ENCODE data around the gene REEP3.
"Not testable (repeated sequence)": the region's sequence is repeated elsewhere in the genome, so short reads cannot be mapped to it uniquely, and the experiment has no call there.

Gene REEP3

GRCh38 chr10:63631991-63632390, 110.8 kb downstream of the REEP3 start:
- DNase-seq: no peak

- DNase-seq: peak; percentile 34
Observed at GRCh38 chr10:63633677-63634487, 112.7 kb downstream of the REEP3 start.

DNA sequence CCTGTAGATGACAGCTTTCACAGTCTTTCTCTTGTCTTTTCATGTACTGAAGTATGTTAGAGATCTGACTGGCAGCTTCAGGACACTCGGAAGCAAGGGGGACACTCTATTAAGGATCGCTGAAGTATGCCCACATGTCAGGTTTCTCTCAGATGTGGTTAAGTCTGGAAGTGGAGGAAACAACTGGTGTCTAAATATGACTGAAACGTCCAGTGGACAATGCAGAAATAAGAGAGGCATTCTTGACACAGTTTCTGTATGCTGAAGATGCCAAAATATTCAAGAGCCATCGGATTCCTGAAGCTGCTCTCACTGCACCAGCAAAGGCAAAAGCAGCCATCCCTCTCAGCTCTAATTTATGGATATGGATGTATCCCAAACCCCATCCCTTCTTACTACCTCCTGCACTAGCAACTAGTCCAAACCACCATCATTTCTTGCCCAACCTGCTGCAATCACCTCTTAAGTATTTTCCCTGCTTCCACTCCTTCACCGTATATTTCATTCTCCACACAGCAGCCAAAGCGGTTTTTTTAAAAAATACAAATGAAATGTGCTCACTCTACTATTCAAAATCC, 113.4 kb downstream of the REEP3 start:
- DNase-seq: no peak

GRCh38 chr10:63636812-63637211, 115.6 kb downstream of the REEP3 start:
- no peak for DNase-seq

DNA sequence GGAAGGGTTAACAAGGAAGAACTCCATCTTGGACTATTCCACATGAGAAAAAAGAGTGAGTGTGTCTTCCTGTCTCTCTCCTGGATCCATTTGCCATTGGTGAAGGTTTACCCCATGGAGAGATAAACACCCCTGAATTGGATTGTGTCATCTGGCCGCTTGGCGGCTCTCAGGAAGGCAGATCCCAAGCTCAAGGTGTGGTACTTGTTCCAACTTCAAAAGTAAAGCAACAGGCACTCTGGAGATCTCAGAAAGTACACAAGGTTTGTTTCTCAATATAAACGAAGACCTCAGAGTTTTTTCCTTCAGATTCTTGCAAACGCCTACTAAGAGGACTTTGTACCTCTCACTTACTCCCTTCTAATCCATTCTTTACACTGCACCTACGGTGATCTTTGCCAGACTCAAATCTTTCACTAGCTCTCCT, 116.7 kb downstream of the REEP3 start:
- no peak for DNase-seq

DNA sequence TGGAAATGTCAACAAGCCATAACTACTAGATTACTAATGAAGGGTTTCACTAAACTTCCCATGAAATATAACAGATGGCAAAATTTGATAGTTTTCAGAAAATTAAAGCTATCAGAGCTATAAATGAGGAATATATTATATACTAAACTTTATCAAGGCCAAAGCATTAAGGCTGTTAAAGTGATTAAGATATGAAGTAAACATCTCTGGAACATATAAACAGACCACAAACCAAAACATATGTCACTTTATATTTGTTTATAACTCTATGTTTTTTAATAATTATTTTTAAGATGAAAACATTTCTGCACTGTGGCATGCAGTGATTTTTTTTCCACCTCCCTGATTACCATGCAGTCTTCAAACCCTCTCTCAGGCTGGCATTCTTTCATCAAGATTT, 120.2 kb downstream of the REEP3 start:
- no peak for DNase-seq

DNA sequence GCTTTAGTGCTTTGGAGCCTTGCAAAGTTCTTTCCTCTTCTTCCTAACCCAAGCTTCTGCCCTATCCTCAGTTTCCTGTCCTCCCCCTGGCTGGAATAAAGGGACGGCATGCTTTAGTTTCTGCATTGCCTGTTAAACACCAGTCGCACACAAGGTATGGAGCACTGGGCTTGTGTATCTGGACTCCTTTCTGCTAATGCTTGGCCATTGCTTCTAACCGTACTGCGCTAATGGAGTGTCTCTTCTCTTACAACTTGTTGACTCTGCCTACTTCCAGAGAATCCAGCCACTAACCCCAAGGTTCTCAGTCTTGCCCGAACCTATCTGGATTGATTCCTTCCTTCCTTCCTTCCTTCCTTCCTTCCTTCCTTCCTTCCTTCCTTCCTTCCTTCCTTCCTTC, 120.6 kb downstream of the REEP3 start:
- DNase-seq: no peak

GRCh38 chr10:63642808-63643207, 121.6 kb downstream of the REEP3 start:
- no peak for DNase-seq

DNA sequence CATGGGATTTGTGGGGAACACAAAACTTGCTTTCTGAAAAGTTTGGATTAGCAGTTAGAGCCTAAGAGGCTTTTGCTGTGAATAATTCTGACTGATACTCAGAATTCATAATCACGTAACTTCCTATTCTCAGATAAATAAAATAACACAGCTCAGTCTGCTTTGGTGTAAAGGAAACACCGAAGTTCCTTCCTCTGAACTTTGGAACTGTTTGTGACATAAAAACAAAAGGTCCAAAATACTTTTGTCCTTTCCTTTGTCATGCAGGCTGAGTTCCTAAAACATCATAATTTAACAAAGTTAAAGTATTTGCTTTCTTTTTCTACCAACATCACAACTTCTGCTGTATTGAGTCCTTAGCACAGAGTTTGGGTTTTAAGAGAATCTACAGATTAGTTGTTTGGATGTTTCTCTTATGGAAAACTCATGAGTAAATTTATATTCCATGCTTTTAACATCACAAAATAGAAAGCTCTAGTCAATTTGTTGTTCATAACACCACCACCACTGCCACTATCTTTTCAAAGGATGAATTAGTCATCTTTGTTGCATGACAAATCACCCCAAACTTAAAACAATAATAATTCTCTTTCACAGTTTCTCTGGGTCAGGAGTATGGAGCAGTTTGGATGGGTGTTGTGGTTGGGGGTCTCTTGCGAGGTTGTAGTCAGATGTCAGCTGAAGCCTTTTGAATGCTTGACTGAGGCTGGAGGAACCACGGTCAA, 123.4 kb downstream of the REEP3 start:
- DNase-seq: no peak

DNA sequence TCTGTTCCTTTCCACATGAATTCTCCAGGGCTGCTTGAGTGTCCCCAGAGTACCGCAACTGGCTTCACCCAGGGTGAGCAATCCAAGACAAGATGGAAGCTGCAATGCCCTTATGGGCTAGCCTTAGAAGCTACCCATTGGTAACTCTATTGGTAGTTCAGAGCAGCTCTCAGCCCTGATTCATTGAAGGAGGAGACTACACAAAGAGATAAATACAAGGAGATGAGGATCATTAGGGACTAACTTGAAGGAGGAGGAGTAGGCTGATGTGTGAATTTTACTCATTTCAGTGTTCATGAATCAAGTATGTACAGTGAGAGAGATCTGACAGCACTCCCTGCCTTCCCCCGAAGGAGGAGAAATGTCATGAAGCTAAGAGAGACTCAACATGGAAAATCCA, 124.0 kb downstream of the REEP3 start:
- DNase-seq: no peak

DNA sequence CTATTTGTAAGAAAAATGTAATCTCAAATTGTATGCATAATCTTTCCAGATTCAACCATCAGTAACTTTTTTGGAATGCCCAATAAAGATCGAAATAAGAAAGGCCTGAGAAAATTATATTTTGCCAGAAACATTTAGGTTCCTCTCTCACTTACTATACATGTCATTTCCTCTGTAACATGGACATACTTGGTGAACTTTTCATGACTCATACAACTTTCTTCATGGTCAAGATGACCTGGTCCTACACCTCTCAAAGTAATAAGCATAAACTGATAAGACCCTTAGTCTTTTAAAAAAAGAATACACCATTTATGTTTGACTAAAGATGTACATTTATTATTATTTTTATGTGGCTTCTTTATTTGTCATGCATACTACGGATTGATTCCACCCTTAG, 125.3 kb downstream of the REEP3 start:
- DNase-seq: no peak

- DNase-seq: no peak
Observed at GRCh38 chr10:63651864-63652263, 130.7 kb downstream of the REEP3 start.

DNA sequence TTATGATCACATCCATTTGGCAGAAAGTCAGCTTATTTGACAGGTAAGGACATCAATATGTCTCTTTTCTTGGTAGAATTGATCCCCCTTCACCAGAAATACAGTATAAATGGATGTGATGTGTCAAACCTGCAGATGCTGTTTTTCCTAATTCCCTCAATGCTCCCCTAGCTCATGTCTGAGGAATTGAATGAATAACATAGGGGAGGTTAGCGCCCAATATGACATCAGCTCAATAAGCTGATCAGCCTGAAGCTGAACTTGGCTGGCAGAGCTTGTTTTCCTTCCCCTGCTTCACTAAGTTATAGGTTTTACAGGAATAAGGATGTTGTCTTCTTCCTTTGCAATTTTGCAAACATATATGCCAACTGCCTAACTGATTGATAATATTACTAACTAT, 132.5 kb downstream of the REEP3 start:
- DNase-seq: no peak

DNA sequence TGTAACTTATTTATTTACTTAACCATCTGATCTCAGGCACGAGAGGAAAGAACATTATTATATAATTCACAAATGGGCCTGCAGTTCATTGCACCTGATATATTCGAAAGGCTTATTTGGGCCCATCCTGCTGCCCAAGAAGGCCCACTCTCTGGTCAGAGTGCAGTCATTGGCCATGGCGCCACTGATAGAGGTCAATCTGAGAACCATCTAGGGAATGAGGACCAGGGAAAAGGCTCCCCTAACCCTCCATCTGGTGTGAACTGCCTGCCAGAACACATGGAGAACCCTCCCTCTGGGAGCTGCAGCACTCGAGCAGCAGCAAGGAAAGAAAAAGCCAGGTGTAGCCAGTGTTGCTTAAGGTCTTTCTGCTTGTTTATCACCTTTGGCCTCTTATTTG, 136.6 kb downstream of the REEP3 start:
- DNase-seq: no peak

- DNase-seq: not testable (repeated sequence)
Observed at GRCh38 chr10:63660941-63661340, 139.7 kb downstream of the REEP3 start.

DNA sequence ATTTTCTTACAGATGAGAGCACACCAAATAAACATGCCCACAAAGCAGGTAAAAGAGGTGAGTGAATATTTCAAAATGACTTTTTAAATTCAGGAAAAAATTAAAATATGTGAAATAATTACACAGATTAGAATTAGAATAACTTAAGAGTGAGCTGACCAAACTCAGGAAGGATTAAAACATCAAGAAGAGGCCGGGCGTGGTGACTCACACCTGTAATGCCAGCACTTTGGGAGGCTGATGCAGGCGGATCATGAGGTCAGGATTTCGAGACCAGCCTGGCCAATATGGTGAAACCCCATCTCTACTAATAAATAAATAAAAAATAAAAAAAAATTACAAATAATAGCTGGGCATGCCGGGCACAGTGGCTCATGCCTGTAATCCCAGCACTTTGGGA, 140.1 kb downstream of the REEP3 start:
- no peak for DNase-seq

GRCh38 chr10:63664341-63664885, 143.2 kb downstream of the REEP3 start:
- no peak for DNase-seq

DNA sequence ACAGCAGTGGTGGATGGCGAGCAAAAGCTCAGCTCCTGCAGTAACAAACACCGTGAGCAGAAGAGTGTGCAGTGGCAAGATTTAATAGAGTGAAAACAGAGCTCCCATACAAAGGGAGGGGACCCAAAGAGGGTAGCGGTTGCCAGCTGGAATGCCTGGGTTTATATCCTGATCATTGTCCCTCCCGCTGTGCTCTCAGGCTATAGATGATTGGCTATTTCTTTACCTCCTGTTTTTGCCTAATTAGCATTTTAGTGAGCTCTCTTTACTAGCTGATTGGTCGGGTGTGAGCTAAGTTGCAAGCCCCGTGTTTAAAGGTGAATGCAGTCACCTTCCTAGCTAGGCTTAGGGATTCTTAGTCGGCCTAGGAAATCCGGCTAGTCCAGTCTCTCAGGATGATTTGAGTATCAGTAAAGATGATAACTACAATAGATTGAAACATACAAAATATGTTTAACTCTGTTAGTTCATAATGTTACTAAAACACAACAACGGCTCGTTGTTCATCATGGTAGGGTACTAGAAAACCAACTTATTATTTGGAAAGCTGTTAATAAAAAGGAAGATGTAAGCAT, 143.9 kb downstream of the REEP3 start:
- DNase-seq: not testable (repeated sequence)

GRCh38 chr10:63665670-63666134, 144.5 kb downstream of the REEP3 start:
- no peak for DNase-seq

GRCh38 chr10:63666836-63667383, 145.7 kb downstream of the REEP3 start:
- DNase-seq: peak; percentile 34 to 61

DNA sequence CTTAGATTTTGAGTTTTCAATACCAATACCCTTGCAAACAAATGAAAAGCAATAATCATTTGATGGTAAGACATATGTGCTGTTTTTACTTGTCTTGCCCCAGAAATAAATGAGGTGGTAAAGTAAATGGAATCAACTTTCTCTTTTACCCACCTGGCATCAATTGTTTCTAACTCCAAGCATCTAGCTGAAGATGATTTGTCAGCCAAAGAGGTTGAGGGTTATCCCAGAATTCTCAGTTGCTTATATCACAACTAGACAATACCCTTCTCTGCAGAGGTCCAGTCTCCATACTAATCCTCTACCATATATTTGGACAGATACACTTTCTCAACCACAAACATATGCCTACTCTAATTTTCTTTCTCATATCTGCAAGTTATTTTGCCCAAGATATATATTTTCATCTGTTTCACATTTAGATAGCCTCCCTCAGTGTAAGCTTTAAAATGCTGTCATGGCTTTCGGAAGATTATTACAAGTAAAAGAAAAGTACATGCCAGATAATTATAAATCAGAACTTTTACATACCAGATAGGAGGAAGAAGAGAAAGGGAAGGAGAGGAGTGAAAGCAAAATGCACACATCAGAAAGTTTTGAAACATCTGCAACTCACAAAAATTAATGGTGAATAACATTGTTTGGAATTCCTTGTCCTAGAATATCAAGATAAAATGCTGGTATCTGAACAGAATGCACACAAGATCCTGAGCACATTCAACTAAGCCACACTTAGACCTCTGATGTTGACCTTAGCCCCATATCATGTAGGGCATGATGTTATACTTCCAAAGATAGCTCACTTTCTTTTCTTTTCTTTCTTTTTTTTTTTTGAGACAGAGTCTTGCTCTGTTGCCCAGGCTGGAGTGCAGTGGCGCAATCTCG, 146.6 kb downstream of the REEP3 start:
- no peak for DNase-seq

Data from inflammatory macrophage (primary cell).